HL-60/S4 treated with phorbol 12-myristate 13-acetate at 8.2 ng/mL for 4 days and 3 days (cell line): ENCODE results near the gene ARG1.

Source experiments
- in situ Hi-C: fragments of 300-500 bp; cut with MboI; formaldehyde crosslinking; loops from 2 replicates; pipeline ENCODE4 v1.15.0; 2022; ENCODE audit warnings: low sequenced_read_pairs

Gene ARG1

GRCh38 chr6:131572686-131573415 lies at the start of gene ARG1:
Gene ARG1, plus strand, starts transcription at chr6:131573226. Its CDS starts 57 bp downstream, at chr6:131573283.
- in situ Hi-C loops: no loop called here

GRCh38 chr6:131523988-131524673 lies 48.9 kb upstream of the ARG1 start:
- in situ Hi-C loops: no loop called here

- in situ Hi-C loops: loop anchor here (25.0 kb wide), 1 partner anchor 638 kb away; no protein-coding TSS in a partner anchor
Observed at GRCh38 chr6:131524695-131525336, 48.2 kb upstream of the ARG1 start.

- in situ Hi-C loops: loop anchor here (25.0 kb wide), 1 partner anchor 644 kb away; no protein-coding TSS in a partner anchor
Observed at GRCh38 chr6:131530936-131531335, 42.1 kb upstream of the ARG1 start.

GRCh38 chr6:131531681-131532080 lies 41.3 kb upstream of the ARG1 start:
- in situ Hi-C loops: loop anchor here (25.0 kb wide), 1 partner anchor 644 kb away; no protein-coding TSS in a partner anchor

GRCh38 chr6:131532580-131533039 lies 40.4 kb upstream of the ARG1 start:
- in situ Hi-C loops: loop anchor here (25.0 kb wide), 1 partner anchor 645 kb away; no protein-coding TSS in a partner anchor

GRCh38 chr6:131538615-131539014 lies 34.4 kb upstream of the ARG1 start:
- in situ Hi-C loops: loop anchor here (25.0 kb wide), 1 partner anchor 651 kb away; no protein-coding TSS in a partner anchor

GRCh38 chr6:131545317-131545716 lies 27.7 kb upstream of the ARG1 start:
- in situ Hi-C loops: loop anchor here (25.0 kb wide), 1 partner anchor 658 kb away; no protein-coding TSS in a partner anchor

GRCh38 chr6:131547488-131547887 lies 25.5 kb upstream of the ARG1 start:
- in situ Hi-C loops: loop anchor here (25.0 kb wide), 1 partner anchor 660 kb away; no protein-coding TSS in a partner anchor

GRCh38 chr6:131548441-131548840 lies 24.6 kb upstream of the ARG1 start:
- in situ Hi-C loops: loop anchor here (25.0 kb wide), 1 partner anchor 661 kb away; no protein-coding TSS in a partner anchor

- in situ Hi-C loops: loop anchor here (25.0 kb wide), 1 partner anchor 663 kb away; no protein-coding TSS in a partner anchor
Observed at GRCh38 chr6:131549811-131550210, 23.2 kb upstream of the ARG1 start.

- in situ Hi-C loops: no loop called here
Observed at GRCh38 chr6:131551902-131552301, 21.1 kb upstream of the ARG1 start.

GRCh38 chr6:131552572-131552971 lies 20.5 kb upstream of the ARG1 start:
- in situ Hi-C loops: no loop called here

GRCh38 chr6:131555992-131556391 lies 17.0 kb upstream of the ARG1 start:
- in situ Hi-C loops: no loop called here

GRCh38 chr6:131558922-131559321 lies 14.1 kb upstream of the ARG1 start:
- in situ Hi-C loops: no loop called here

- in situ Hi-C loops: no loop called here
Observed at GRCh38 chr6:131561925-131562707, 10.9 kb upstream of the ARG1 start.

- in situ Hi-C loops: no loop called here
Observed at GRCh38 chr6:131565056-131565455, 8.0 kb upstream of the ARG1 start.

GRCh38 chr6:131568726-131569125 lies 4.3 kb upstream of the ARG1 start:
- in situ Hi-C loops: no loop called here

- in situ Hi-C loops: no loop called here
Observed at GRCh38 chr6:131574133-131574532, 1.1 kb downstream of the ARG1 start.

GRCh38 chr6:131574686-131575085 lies 1.7 kb downstream of the ARG1 start:
- in situ Hi-C loops: no loop called here
